Camera-type eye (tissue), 1 donor: Measurements from ENCODE around the gene HJURP. TPM values are rescaled to one million over a fixed set of nuclear protein-coding genes. Genes with fewer than 3 reads are reported as not detected.

Experiments
- total RNA-seq: library from RNA; depleted of rRNA; stranded (reverse); fragments of >200 nt; gene quantifications from one replicate; pipeline ENCODE4 v1.2.3, GENCODE V29; 2014

Gene HJURP, protein sequence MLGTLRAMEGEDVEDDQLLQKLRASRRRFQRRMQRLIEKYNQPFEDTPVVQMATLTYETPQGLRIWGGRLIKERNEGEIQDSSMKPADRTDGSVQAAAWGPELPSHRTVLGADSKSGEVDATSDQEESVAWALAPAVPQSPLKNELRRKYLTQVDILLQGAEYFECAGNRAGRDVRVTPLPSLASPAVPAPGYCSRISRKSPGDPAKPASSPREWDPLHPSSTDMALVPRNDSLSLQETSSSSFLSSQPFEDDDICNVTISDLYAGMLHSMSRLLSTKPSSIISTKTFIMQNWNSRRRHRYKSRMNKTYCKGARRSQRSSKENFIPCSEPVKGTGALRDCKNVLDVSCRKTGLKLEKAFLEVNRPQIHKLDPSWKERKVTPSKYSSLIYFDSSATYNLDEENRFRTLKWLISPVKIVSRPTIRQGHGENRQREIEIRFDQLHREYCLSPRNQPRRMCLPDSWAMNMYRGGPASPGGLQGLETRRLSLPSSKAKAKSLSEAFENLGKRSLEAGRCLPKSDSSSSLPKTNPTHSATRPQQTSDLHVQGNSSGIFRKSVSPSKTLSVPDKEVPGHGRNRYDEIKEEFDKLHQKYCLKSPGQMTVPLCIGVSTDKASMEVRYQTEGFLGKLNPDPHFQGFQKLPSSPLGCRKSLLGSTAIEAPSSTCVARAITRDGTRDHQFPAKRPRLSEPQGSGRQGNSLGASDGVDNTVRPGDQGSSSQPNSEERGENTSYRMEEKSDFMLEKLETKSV
- 9.8 TPM for total RNA-seq

DNA sequence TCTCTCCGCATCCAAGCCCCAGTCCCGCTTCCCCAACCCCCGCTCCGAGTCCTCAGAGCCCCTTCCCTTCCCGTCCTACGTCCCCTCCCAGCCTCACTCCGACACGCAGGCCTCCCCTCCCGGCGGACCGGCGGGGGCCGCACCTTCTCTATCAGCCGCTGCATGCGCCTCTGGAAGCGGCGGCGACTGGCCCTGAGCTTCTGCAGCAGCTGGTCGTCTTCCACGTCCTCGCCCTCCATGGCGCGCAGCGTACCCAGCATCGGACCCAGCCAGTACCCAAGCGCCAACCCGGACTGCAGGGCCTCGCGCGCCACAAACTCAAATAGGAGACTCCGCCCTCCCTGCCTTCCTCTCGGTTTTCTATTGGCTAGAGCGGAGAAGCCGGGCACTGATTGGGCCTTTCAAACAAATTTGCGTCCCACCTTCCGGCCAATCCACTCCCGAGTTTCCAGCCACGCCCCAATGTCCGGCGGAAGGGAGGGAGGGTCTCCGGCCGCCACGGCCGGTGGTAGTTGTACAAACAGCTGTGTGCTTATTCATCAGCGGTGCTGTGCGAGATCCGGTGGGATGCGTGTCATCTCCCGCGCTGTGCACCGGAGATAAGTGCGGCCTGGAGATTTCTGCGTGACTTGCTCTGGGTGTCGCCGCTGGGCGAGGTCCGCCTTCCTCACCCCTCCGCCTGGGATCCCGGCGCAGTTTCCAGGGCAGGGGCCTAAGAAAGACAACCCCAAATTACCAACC lies at the start of gene HJURP:
Gene HJURP, minus strand, starts transcription at position 295 of the 741 bp plus-strand sequence. Its CDS starts 35 bp downstream, at position 260.

DNA sequence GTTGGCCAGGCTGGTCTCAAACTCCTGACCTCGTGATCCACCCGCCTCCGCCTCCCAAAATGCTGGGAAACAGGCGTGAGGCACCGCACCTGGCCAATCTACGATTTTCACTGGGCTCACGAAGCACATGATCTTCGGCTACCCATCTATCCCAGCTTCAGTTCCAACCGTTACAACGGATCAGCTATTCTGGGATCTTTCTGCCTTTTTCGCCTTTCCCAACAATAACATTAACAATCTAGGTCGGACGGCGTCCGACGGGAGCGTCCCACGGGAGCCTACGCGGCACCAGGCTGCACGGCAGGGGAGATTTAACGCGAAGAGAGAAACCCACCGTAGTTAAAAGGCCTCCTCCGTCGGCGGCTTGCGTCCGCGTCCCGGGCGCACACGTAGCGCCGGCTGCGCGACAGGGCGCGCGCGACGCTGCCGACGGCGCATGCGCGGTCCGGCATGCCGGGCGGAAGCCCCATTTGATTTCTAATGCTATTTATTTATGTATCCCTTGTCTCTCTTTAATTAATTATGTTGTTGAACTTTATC lies 13.7 kb upstream of the HJURP start, which contains the start of gene MSL3B:
Gene MSL3B, minus strand, starts transcription at position 394 of the 540 bp plus-strand sequence.

Other genes with a start within 250 kb of the HJURP start
- gene UGT1A8, start 236.9 kb downstream of the HJURP start, total RNA-seq = not detected
- gene UGT1A10, start 218.1 kb downstream of the HJURP start, total RNA-seq = not detected
- not detected for gene UGT1A9, start 182.6 kb downstream of the HJURP start, total RNA-seq
- not detected for gene UGT1A7, start 172.6 kb downstream of the HJURP start, total RNA-seq
- gene UGT1A6, start 161.6 kb downstream of the HJURP start, total RNA-seq = 0.55 TPM
- gene UGT1A5, start 141.6 kb downstream of the HJURP start, total RNA-seq = 0.16 TPM
- not detected for gene UGT1A4, start 135.8 kb downstream of the HJURP start, total RNA-seq
- gene UGT1A3, start 125.5 kb downstream of the HJURP start, total RNA-seq = not detected
- not detected for gene UGT1A1, start 94.3 kb downstream of the HJURP start, total RNA-seq
- not detected for gene MROH2A, start 76.2 kb downstream of the HJURP start, total RNA-seq
- gene TRPM8, start 62.8 kb upstream of the HJURP start, total RNA-seq = 3.0 TPM
- gene SPP2, start 196.2 kb upstream of the HJURP start, total RNA-seq = not detected